ENCODE results near the gene TTC28.

Gene TTC28

DNA sequence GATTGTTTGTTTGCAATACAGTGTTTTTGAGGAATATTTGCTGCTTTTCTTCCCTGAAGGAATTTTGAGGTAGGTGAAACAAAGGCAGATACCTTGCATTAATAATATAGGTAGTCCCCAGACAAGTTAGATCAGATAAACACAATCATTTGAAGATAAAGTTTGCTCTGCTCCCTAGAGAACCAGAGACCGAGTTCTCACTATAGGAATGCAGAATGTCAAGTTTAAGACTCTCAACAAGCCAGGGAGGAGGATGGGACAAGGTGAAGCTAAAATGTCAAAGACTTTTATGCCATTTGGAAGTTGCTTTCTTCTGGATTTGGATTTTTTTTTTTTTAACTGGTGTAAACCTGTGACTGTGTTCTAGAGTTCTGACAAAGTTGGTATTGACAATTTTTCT is 364.7 kb downstream of the TTC28 start:
- Histone ChIP-seq H3K36me3 (ENCODE audit: low read length) (no peaks in the 10 kb centered on the region), H3F3A (ENCODE audit: insufficient read depth) (no peaks in the 10 kb centered on the region), H3K9me2 (replicated peaks; ENCODE audit: insufficient read depth, low read length) (no peaks in the 10 kb centered on the region), H3K4me3 (ENCODE audit: insufficient read depth, low read length, poor library complexity, severe bottlenecking) (no peak overlapping the region), H3K9me3 (ENCODE audit: insufficient read depth, low read length) (no peaks in the 10 kb centered on the region), H3K79me2 (ENCODE audit: insufficient read depth, low read length) (no peaks in the 10 kb centered on the region), H4K20me1 (ENCODE audit: low read depth, low read length) (no peaks in the 10 kb centered on the region), H2AFZ (ENCODE audit: low read depth, low read length, severe bottlenecking) (no peak overlapping the region), H3K9ac (ENCODE audit: low read length) (no peak overlapping the region), H3K27me3 (ENCODE audit: low read length) (no peaks in the 10 kb centered on the region), H3K27ac (ENCODE audit: low read depth, low read length) (no peak overlapping the region), H3K4me2 (ENCODE audit: low read depth, low read length, poor library complexity, severe bottlenecking) (no peak overlapping the region)
- no peak for TF ChIP-seq CTCF (IDR thresholded peaks at IDR 0.05; ENCODE audit: insufficient read depth, low read length, poor library complexity, severe bottlenecking)
- no peak for TF ChIP-seq EZH2phosphoT487 (conservative IDR thresholded peaks at IDR 0.05; ENCODE audit: low read length)

GRCh38 chr22:28310299-28310698 is 369.3 kb downstream of the TTC28 start:
- H3F3A ChIP-seq (ENCODE audit: insufficient read depth), result no peaks in the 10 kb centered on the region
- H3K9ac ChIP-seq (ENCODE audit: low read length), result no peak overlapping the region
- H3K4me3 ChIP-seq (ENCODE audit: insufficient read depth, low read length, poor library complexity, severe bottlenecking), result no peak overlapping the region
- H3K27me3 ChIP-seq (ENCODE audit: low read length), result no peaks in the 10 kb centered on the region
- no peaks in the 10 kb centered on the region for H3K9me2 ChIP-seq (replicated peaks; ENCODE audit: insufficient read depth, low read length)
- H3K36me3 ChIP-seq (ENCODE audit: low read length), result no peaks in the 10 kb centered on the region
- TF ChIP-seq EZH2phosphoT487 (conservative IDR thresholded peaks at IDR 0.05; ENCODE audit: low read length), result no peak
- no peak for TF ChIP-seq CTCF (IDR thresholded peaks at IDR 0.05; ENCODE audit: insufficient read depth, low read length, poor library complexity, severe bottlenecking)
- no peaks in the 10 kb centered on the region for H3K9me3 ChIP-seq (ENCODE audit: insufficient read depth, low read length)
- no peak overlapping the region for H2AFZ ChIP-seq (ENCODE audit: low read depth, low read length, severe bottlenecking)
- H3K79me2 ChIP-seq (ENCODE audit: insufficient read depth, low read length), result no peaks in the 10 kb centered on the region
- no peak overlapping the region for H3K4me2 ChIP-seq (ENCODE audit: low read depth, low read length, poor library complexity, severe bottlenecking)
- no peaks in the 10 kb centered on the region for H4K20me1 ChIP-seq (ENCODE audit: low read depth, low read length)
- H3K27ac ChIP-seq (ENCODE audit: low read depth, low read length), result no peak overlapping the region

DNA sequence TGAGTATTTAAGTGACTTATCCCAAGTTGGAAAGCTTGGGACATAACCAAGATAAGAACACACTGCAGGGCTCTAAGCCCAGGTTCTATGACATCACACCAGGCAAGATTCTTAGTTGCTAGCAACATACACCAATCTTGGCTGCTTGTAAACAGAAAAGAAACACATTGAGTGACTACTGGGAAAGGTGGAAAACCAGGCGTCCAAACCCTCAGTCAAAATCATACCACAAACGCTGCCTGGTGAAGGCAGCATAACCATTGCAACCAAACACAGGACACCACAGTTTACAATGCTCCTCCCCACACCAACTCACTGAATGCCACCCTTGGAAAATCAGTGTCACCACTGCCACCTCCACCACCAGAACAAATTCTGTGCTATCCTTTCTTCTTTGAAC is 379.9 kb downstream of the TTC28 start:
- H3K9ac ChIP-seq (ENCODE audit: low read length), result no peak overlapping the region
- H3K36me3 ChIP-seq (ENCODE audit: low read length), result no peaks in the 10 kb centered on the region
- TF ChIP-seq EZH2phosphoT487 (conservative IDR thresholded peaks at IDR 0.05; ENCODE audit: low read length), result no peak
- TF ChIP-seq CTCF (IDR thresholded peaks at IDR 0.05; ENCODE audit: insufficient read depth, low read length, poor library complexity, severe bottlenecking), result no peak
- 0 out of 2 replicates have a peak, but pooled peaks cover 2% of the 10 kb centered on the region for H3K27me3 ChIP-seq (ENCODE audit: low read length)
- H3K4me3 ChIP-seq (ENCODE audit: insufficient read depth, low read length, poor library complexity, severe bottlenecking), result no peak overlapping the region
- H3K4me2 ChIP-seq (ENCODE audit: low read depth, low read length, poor library complexity, severe bottlenecking), result no peak overlapping the region
- H3K9me3 ChIP-seq (ENCODE audit: insufficient read depth, low read length), result no peaks in the 10 kb centered on the region
- H3K27ac ChIP-seq (ENCODE audit: low read depth, low read length), result no peak overlapping the region
- no peak overlapping the region for H2AFZ ChIP-seq (ENCODE audit: low read depth, low read length, severe bottlenecking)
- no peaks in the 10 kb centered on the region for H4K20me1 ChIP-seq (ENCODE audit: low read depth, low read length)
- H3K9me2 ChIP-seq (replicated peaks; ENCODE audit: insufficient read depth, low read length), result no peaks in the 10 kb centered on the region
- no peaks in the 10 kb centered on the region for H3F3A ChIP-seq (ENCODE audit: insufficient read depth)
- H3K79me2 ChIP-seq (ENCODE audit: insufficient read depth, low read length), result no peaks in the 10 kb centered on the region

Data from SU-DHL-6 (cell line).